Keratinocyte (primary cell): Measurements from ENCODE around the gene GRAMD2B. TPM values are rescaled to one million over a fixed set of nuclear protein-coding genes. Genes with fewer than 3 reads are reported as not detected.

Experiments
- DNase-seq: peaks from one replicate; pipeline ENCODE4 v3.0.0-alpha.2; 2011; ENCODE audit warnings: low read depth, missing footprints, low spot score
- FAIRE-seq: peaks from 2 replicates; lab custom pipeline; 2011; peaks lifted over from hg19 to GRCh38; lab: Jason Lieb, UNC
- H2AFZ ChIP-seq: 2 replicates; pipeline ENCODE4 v1.6.0; 2012; ENCODE audit warnings: low read length, control low read depth, inconsistent platforms; ENCODE audit not compliant: control insufficient read depth
- H3K27ac ChIP-seq: 2 replicates; pipeline ENCODE4 v1.5.1; 2011; ENCODE audit warnings: low read length; ENCODE audit not compliant: control insufficient read depth, insufficient read depth
- H3K27me3 ChIP-seq: 3 replicates; pipeline ENCODE4 v1.6.0; 2011; ENCODE audit warnings: low read length; ENCODE audit not compliant: control insufficient read depth, insufficient read depth; ENCODE audit errors: extremely low read depth
- H3K36me3 ChIP-seq, 2 experiments: 2 replicates in 1 of 2; 3 replicates in 1 of 2; pipeline ENCODE4 v1.5.1; 2011; ENCODE audit warnings: low read length in 2 of 2, mild to moderate bottlenecking in 1 of 2; ENCODE audit not compliant: control insufficient read depth in 2 of 2, insufficient read depth in 2 of 2; ENCODE audit errors: extremely low read depth in 1 of 2
- H3K4me1 ChIP-seq: 3 replicates; pipeline ENCODE4 v1.5.1; 2011; ENCODE audit warnings: low read length; ENCODE audit not compliant: control insufficient read depth, insufficient read depth; ENCODE audit errors: extremely low read depth
- H3K4me2 ChIP-seq: 3 replicates; pipeline ENCODE4 v1.6.0; 2011; ENCODE audit warnings: low read depth, low read length; ENCODE audit not compliant: control insufficient read depth, insufficient read depth; ENCODE audit errors: extremely low read depth
- H3K4me3 ChIP-seq, 3 experiments: fragments of 200-600 bp in 1 of 3; sonication (generic) in 1 of 3; 2 replicates in 2 of 3; 3 replicates in 1 of 3; pipeline ENCODE4 v1.5.1; 2011 to 2016; ENCODE audit warnings: low read length in 3 of 3, mild to moderate bottlenecking in 3 of 3, control low read depth in 2 of 3, inconsistent platforms in 1 of 3, low read depth in 1 of 3, mixed read lengths in 1 of 3, mixed run types in 1 of 3, moderate library complexity in 1 of 3; ENCODE audit not compliant: control insufficient read depth in 2 of 3, insufficient read depth in 2 of 3; ENCODE audit errors: extremely low read depth in 1 of 3
- H3K79me2 ChIP-seq: 2 replicates; pipeline ENCODE4 v1.6.0; 2012; ENCODE audit warnings: low read length; ENCODE audit not compliant: control insufficient read depth, insufficient read depth
- H3K9ac ChIP-seq: 3 replicates; pipeline ENCODE4 v1.6.0; 2011; ENCODE audit warnings: low read length; ENCODE audit not compliant: control insufficient read depth, insufficient read depth; ENCODE audit errors: extremely low read depth
- H3K9me1 ChIP-seq: 3 replicates; pipeline ENCODE4 v1.6.0; 2011; ENCODE audit warnings: low read length; ENCODE audit not compliant: control insufficient read depth, insufficient read depth; ENCODE audit errors: extremely low read depth
- H3K9me3 ChIP-seq: 2 replicates; pipeline ENCODE4 v1.5.1; 2012; ENCODE audit warnings: low read depth, low read length; ENCODE audit not compliant: control insufficient read depth
- H4K20me1 ChIP-seq: 3 replicates; pipeline ENCODE4 v1.6.0; 2011; ENCODE audit warnings: low read length; ENCODE audit not compliant: control insufficient read depth, insufficient read depth; ENCODE audit errors: extremely low read depth
- EZH2 ChIP-seq: IDR thresholded peaks from one replicate; pipeline ENCODE4 v1.6.1; 2012; ENCODE audit warnings: inconsistent platforms, mild to moderate bottlenecking, low read length, moderate library complexity
- dilution Hi-C: fragments of 300-500 bp; cut with MboI; formaldehyde crosslinking; loops from one replicate; pipeline ENCODE4 v1.7.0; 2020; ENCODE audit warnings: low sequenced_read_pairs; ENCODE audit not compliant: extremely low pct_ligation_motif_present
- polyA plus RNA-seq, 5 experiments: library from polyadenylated mRNA; depleted of rRNA in 3 of 5; stranded (reverse) in 3 of 5; stranded (forward) in 1 of 5; unstranded in 1 of 5; fragments of >200 nt; gene quantifications; 1 replicate in 1 of 5; 2 replicates in 3 of 5; 3 replicates in 1 of 5; pipeline versions ENCODE4 v1.2.1 to v1.2.3, GENCODE V29; 2011 to 2012; ENCODE audit warnings: missing spikeins in 2 of 5, low read depth in 1 of 5, low replicate concordance in 1 of 5
- TF ChIP-seq, protein P1 (sequence below), 3 experiments: IDR thresholded peaks in 1 of 3; conservative IDR thresholded peaks in 1 of 3; optimal IDR thresholded peaks in 1 of 3; 2 replicates in 2 of 3; 3 replicates in 1 of 3; pipeline versions ENCODE3 to v1.5.1; 2011; ENCODE audit warnings: low read length in 3 of 3, mild to moderate bottlenecking in 3 of 3, moderate library complexity in 2 of 3, control low read depth in 1 of 3, inconsistent platforms in 1 of 3; ENCODE audit not compliant: insufficient read depth in 2 of 3; ENCODE audit errors: extremely low read depth in 1 of 3

GRAMD2B gene
- polyA plus RNA-seq, 1 donor (not counting 4 experiments of a cell fraction or from before 2014, with no cell fraction given): 45.9 TPM

DNA sequence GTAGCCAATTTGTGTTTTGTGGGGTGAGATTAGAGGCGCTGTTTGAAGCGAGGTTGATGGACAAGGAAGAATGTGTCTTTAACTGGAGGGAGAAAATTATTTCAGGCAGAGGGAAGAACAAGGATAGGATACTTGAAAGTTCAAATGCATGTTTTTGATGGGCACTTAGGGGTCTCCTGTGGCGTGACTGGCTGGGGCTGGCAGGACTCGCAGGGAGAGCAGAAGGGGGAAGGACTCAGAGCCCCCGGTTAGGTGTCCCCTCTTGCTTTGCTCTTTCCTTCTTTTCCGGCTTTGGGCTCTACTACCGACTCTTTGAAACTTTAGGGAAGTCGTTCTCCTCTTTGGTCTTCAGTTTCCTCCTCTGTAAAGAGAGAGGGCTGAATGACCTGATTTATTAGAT lies 12.1 kb downstream of the GRAMD2B start:
- TF ChIP-seq, protein P1, sequence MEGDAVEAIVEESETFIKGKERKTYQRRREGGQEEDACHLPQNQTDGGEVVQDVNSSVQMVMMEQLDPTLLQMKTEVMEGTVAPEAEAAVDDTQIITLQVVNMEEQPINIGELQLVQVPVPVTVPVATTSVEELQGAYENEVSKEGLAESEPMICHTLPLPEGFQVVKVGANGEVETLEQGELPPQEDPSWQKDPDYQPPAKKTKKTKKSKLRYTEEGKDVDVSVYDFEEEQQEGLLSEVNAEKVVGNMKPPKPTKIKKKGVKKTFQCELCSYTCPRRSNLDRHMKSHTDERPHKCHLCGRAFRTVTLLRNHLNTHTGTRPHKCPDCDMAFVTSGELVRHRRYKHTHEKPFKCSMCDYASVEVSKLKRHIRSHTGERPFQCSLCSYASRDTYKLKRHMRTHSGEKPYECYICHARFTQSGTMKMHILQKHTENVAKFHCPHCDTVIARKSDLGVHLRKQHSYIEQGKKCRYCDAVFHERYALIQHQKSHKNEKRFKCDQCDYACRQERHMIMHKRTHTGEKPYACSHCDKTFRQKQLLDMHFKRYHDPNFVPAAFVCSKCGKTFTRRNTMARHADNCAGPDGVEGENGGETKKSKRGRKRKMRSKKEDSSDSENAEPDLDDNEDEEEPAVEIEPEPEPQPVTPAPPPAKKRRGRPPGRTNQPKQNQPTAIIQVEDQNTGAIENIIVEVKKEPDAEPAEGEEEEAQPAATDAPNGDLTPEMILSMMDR (optimal IDR thresholded peaks at IDR 0.05 in 1 of 3, IDR thresholded peaks at IDR 0.05 in 1 of 3, conservative IDR thresholded peaks at IDR 0.05 in 1 of 3; ENCODE audit: extremely low read depth in 1 of 3, insufficient read depth in 2 of 3, low read length in 3 of 3): no peak
- no peak for TF ChIP-seq EZH2
- no peaks in the 10 kb centered on the region for H3K9me1 ChIP-seq
- peaks cover 14 to 19% of the 10 kb centered on the region in 2 experiments for H3K36me3 ChIP-seq
- H3K79me2 ChIP-seq: peaks cover 66% of the 10 kb centered on the region
- dilution Hi-C loops: no loop called here
- H3K4me3 ChIP-seq: no peak overlapping the region
- no peak overlapping the region for H3K4me2 ChIP-seq
- no peak overlapping the region for H3K9ac ChIP-seq
- H3K27ac ChIP-seq: no peak overlapping the region
- FAIRE-seq (no peak), DNase-seq (no peak)
- no peaks in the 10 kb centered on the region for H4K20me1 ChIP-seq
- no peaks in the 10 kb centered on the region for H3K9me3 ChIP-seq
- peaks cover 16% of the 10 kb centered on the region for H3K4me1 ChIP-seq
- no peaks in the 10 kb centered on the region for H3K27me3 ChIP-seq
- H2AFZ ChIP-seq: no peak overlapping the region

DNA sequence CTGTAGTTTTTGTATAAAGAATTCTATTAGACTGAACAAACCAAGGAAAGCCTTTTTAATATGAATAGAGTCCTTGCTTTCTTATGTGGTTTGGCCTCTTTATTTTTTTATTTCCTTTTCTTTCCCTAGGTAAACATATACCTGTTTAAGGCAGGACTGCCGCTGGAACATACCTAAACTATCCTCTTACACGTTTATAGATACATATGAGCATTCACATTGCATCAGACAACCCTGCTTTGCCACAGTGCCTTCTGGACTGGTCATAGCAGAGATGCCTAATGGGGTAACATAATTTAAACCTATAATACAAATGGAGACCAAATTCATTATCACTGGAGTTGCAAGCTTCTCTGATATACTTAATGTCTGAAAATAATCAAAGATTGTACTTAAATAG lies 12.5 kb downstream of the GRAMD2B start:
- no peak overlapping the region for H3K4me2 ChIP-seq
- H3K4me3 ChIP-seq: no peak overlapping the region
- no peak overlapping the region for H2AFZ ChIP-seq
- H3K9me3 ChIP-seq: no peaks in the 10 kb centered on the region
- DNase-seq: no peak
- TF ChIP-seq, protein P1 (optimal IDR thresholded peaks at IDR 0.05 in 1 of 3, IDR thresholded peaks at IDR 0.05 in 1 of 3, conservative IDR thresholded peaks at IDR 0.05 in 1 of 3; ENCODE audit: extremely low read depth in 1 of 3, insufficient read depth in 2 of 3, low read length in 3 of 3): no peak
- TF ChIP-seq EZH2: no peak
- H3K27ac ChIP-seq: no peak overlapping the region
- no peak overlapping the region for H3K9ac ChIP-seq
- H3K79me2 ChIP-seq: peaks cover 62% of the 10 kb centered on the region
- no peaks in the 10 kb centered on the region for H3K9me1 ChIP-seq
- no peaks in the 10 kb centered on the region for H3K27me3 ChIP-seq
- FAIRE-seq: no peak
- H3K36me3 ChIP-seq: peaks cover 14 to 19% of the 10 kb centered on the region in 2 experiments
- dilution Hi-C loops: no loop called here
- H4K20me1 ChIP-seq: no peaks in the 10 kb centered on the region
- peaks cover 16% of the 10 kb centered on the region for H3K4me1 ChIP-seq
